HG03060 (cell line): Measurements from ENCODE around the gene ADM.
A peak's percentile ranks its signal among the peaks of the same experiment; 100 is the strongest.

Experiments
- ATAC-seq: cut with Tn5 transposase; IDR thresholded peaks from one replicate; pipeline ENCODE4 v1.9.1; 2021; ENCODE audit warnings: low read depth, moderate number of reproducible peaks; ENCODE audit not compliant: unreplicated experiment

The ADM gene

GRCh38 chr11:10288881-10289764 lies 15.8 kb upstream of the ADM start:
- ATAC-seq, result no peak

- no peak for ATAC-seq
Observed at GRCh38 chr11:10289765-10290380, 15.0 kb upstream of the ADM start.

GRCh38 chr11:10291801-10292638 lies 12.9 kb upstream of the ADM start:
- no peak for ATAC-seq

GRCh38 chr11:10293423-10294289 lies 11.2 kb upstream of the ADM start, which contains the start of gene SBF2:
SBF2 (minus strand) TSS chr11:10294219; CDS start chr11:10294069, 150 bp downstream.
- no peak for ATAC-seq

- ATAC-seq, result no peak
Observed at GRCh38 chr11:10294290-10294953, 10.5 kb upstream of the ADM start.

GRCh38 chr11:10295064-10295901 lies 9.6 kb upstream of the ADM start:
- no peak for ATAC-seq

GRCh38 chr11:10298342-10298741 lies 6.5 kb upstream of the ADM start:
- ATAC-seq, result peak; percentile 96

GRCh38 chr11:10301656-10302358 lies 3.1 kb upstream of the ADM start:
- ATAC-seq, result no peak

- no peak for ATAC-seq
Observed at GRCh38 chr11:10302359-10302743, 2.5 kb upstream of the ADM start.

GRCh38 chr11:10302744-10303557 lies 1.9 kb upstream of the ADM start:
- no peak for ATAC-seq

GRCh38 chr11:10303558-10304363 lies 1.1 kb upstream of the ADM start:
- ATAC-seq, result no peak

GRCh38 chr11:10305262-10305963 lies 540 bp downstream of the ADM start:
- no peak for ATAC-seq

- no peak for ATAC-seq
Observed at GRCh38 chr11:10305964-10306918, 1.4 kb downstream of the ADM start.

- no peak for ATAC-seq
Observed at GRCh38 chr11:10307022-10307399, 2.1 kb downstream of the ADM start.
